Peyer's patch (tissue), 4 donors: ENCODE results near the gene PRKAR1B.

Source experiments
- CTCF ChIP-seq, 6 experiments: fragments of 450-650 bp in 4 of 6; fragments of 200-600 bp in 2 of 6; sonication (generic) in 1 of 6; IDR thresholded peaks; one replicate each; pipeline ENCODE4 v1.5.1; 2017 to 2019; ENCODE audit warnings: antibody characterized with exemption in 6 of 6, mild to moderate bottlenecking in 3 of 6, moderate library complexity in 1 of 6
- POLR2A ChIP-seq, 2 donors: fragments of 450-650 bp; IDR thresholded peaks; one replicate each; pipeline ENCODE4 v1.5.1; 2017; ENCODE audit warnings: antibody characterized with exemption in 2 of 2, mild to moderate bottlenecking in 2 of 2, moderate library complexity in 2 of 2

- no peak for TF ChIP-seq POLR2A (IDR thresholded peaks at IDR 0.05)
- no peak for TF ChIP-seq CTCF (IDR thresholded peaks at IDR 0.05)
Observed at GRCh38 chr7:691361-692045, 35.6 kb downstream of the PRKAR1B start.
